Dendritic cell treated with granulocyte-macrophage colony-stimulating factor and Interleukin-4, amounts not matched to agents 40 ng/mL and 50 ng/mL, for 4 days (primary cell): Measurements from ENCODE around the gene SMOC2.
"Not testable (repeated sequence)": the region's sequence is repeated elsewhere in the genome, so short reads cannot be mapped to it uniquely, and the experiment has no call there.

Experiments
- H3K27ac Mint-ChIP-seq: one replicate; pipeline ENCODE4 v1.8.0; 2022; ENCODE audit warnings: mild to moderate bottlenecking, mixed read lengths
- H3K27me3 Mint-ChIP-seq: one replicate; pipeline ENCODE4 v1.8.0; 2022; ENCODE audit warnings: mild to moderate bottlenecking, mixed read lengths
- H3K36me3 Mint-ChIP-seq: one replicate; pipeline ENCODE4 v1.8.0; 2022; ENCODE audit warnings: low read depth, mixed read lengths
- H3K4me1 Mint-ChIP-seq: one replicate; pipeline ENCODE4 v1.8.0; 2022; ENCODE audit warnings: low read depth, mixed read lengths
- H3K4me3 Mint-ChIP-seq: one replicate; pipeline ENCODE4 v1.8.0; 2022; ENCODE audit warnings: mild to moderate bottlenecking, moderate library complexity, mixed read lengths
- H3K9me3 Mint-ChIP-seq: one replicate; pipeline ENCODE4 v1.8.0; 2022; ENCODE audit warnings: mixed read lengths
- intact Hi-C: fragments of 100-400 bp; cut with micrococcal nuclease; formaldehyde crosslinking; loops from one replicate; pipeline ENCODE4 v1.15.0; 2022

The SMOC2 gene

DNA sequence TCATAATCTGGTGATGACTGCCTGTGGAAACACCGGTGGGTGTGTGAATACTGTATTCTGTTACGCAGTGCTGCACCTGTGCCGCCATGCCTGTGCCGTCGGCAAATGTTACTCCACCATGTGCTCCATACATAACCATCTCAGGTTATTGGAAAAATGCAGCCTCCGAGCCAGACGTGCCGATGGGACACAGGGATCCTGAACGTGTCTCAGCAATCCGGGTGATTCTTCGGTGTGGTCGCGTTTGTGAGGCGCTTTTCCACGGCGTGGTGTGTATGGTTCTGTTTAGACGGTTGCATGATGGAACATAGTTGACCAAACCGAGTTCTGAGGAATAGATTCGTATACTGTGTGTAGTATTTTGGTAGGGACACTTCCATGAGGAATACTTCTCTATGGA, 130.3 kb downstream of the SMOC2 start:
- Mint-ChIP-seq H3K4me3 (no peak overlapping the region), H3K27me3 (no peaks in the 10 kb centered on the region), H3K4me1 (no peaks in the 10 kb centered on the region), H3K27ac (no peak overlapping the region), H3K9me3 (no peaks in the 10 kb centered on the region), H3K36me3 (no peaks in the 10 kb centered on the region)
- intact Hi-C loops = no loop called here

DNA sequence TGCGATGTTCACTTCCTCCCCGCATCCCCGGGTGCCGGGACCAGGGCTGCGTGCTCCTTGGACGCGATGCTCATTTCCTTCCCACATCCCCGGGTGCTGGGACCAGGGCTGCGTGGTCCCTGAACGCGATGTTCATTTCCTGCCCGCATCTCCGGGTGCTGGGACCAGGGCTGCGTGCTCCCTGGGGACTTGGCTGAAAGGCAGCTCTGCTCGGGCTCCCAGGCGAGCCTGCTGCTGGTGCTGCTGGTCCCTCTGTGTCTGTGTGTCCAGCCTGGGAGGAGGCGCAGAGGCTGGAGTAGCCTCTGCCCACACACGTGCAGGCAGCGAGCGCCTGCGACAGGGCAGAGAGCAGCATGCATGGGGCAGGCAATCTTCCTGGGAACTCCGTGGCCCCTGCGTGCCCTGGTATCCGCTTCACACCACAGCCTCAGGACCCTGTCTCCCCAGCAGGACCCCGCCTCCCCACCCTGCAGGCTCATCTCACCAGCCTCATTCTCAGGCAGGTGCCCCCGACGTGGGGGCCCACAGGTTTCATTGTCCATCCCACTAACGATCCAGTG, 132.4 kb downstream of the SMOC2 start:
- H3K27ac Mint-ChIP-seq, H3K4me3 Mint-ChIP-seq, H3K4me1 Mint-ChIP-seq, intact Hi-C loops, H3K9me3 Mint-ChIP-seq, H3K36me3 Mint-ChIP-seq, H3K27me3 Mint-ChIP-seq: not testable (repeated sequence)

GRCh38 chr6:168574075-168574698, 133.2 kb downstream of the SMOC2 start:
- intact Hi-C loops = no loop called here
- no peaks in the 10 kb centered on the region for H3K36me3 Mint-ChIP-seq
- H3K27me3 Mint-ChIP-seq = no peaks in the 10 kb centered on the region
- H3K4me3 Mint-ChIP-seq = no peak overlapping the region
- H3K9me3 Mint-ChIP-seq = no peaks in the 10 kb centered on the region
- H3K27ac Mint-ChIP-seq = no peak overlapping the region
- H3K4me1 Mint-ChIP-seq = no peaks in the 10 kb centered on the region

GRCh38 chr6:168574699-168575195, 133.8 kb downstream of the SMOC2 start:
- intact Hi-C loops = no loop called here
- Mint-ChIP-seq H3K27me3 (no peaks in the 10 kb centered on the region), H3K36me3 (no peaks in the 10 kb centered on the region), H3K9me3 (no peaks in the 10 kb centered on the region), H3K27ac (no peak overlapping the region), H3K4me1 (no peaks in the 10 kb centered on the region), H3K4me3 (no peak overlapping the region)

GRCh38 chr6:168575346-168576098, 134.5 kb downstream of the SMOC2 start:
- H3K9me3 Mint-ChIP-seq = no peaks in the 10 kb centered on the region

DNA sequence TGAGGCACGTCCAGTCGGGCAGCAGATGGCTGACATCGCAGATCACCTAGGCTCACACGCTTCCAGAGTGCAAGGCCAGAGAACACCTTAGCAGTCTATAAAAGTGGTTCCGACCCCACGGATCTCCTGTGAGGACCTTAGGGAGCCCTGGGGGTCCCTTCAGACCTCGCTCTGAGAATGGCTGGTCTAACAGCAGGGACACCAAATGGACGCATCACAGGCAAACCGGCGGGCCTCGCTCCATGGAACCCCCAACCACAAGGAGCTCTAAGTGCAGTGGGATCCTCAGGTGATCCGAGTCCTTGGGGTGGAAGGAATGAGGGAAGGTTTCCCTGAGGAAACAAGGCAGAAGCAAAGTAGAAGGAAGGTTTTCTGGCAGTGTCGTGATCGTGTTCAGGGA, 135.4 kb downstream of the SMOC2 start:
- Mint-ChIP-seq H3K4me1 (no peaks in the 10 kb centered on the region), H3K27me3 (no peaks in the 10 kb centered on the region), H3K36me3 (no peaks in the 10 kb centered on the region), H3K4me3 (no peak overlapping the region), H3K9me3 (no peaks in the 10 kb centered on the region), H3K27ac (no peak overlapping the region)
- intact Hi-C loops = no loop called here

More at GRCh38 chr6:168575346-168576098, 134.5 kb downstream of the SMOC2 start:
- Mint-ChIP-seq H3K4me1 (no peaks in the 10 kb centered on the region), H3K4me3 (no peak overlapping the region), H3K27me3 (no peaks in the 10 kb centered on the region), H3K36me3 (no peaks in the 10 kb centered on the region), H3K27ac (no peak overlapping the region)
- intact Hi-C loops = no loop called here

DNA sequence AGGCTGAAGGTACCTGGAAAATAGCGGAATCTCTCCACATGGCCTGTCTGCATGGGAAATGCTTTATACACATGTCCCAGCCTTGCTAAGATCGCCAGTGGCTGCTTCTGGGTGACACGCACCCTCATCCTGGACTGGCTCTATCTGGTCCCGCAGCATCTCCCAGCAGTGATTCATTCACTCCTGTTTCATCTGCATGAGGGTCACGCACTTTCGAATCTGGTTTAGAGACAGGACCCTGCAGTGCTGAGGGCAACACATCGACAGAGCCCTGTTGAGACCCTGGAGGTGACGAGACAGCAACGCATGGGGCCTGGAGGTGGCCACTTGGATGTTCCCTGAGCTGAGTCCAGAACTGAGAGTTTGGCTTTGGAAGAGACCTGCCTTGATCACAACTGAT, 136.5 kb downstream of the SMOC2 start:
- Mint-ChIP-seq H3K27me3 (no peaks in the 10 kb centered on the region), H3K4me3 (no peak overlapping the region), H3K9me3 (no peaks in the 10 kb centered on the region), H3K4me1 (no peaks in the 10 kb centered on the region), H3K36me3 (no peaks in the 10 kb centered on the region), H3K27ac (no peak overlapping the region)
- intact Hi-C loops = no loop called here

DNA sequence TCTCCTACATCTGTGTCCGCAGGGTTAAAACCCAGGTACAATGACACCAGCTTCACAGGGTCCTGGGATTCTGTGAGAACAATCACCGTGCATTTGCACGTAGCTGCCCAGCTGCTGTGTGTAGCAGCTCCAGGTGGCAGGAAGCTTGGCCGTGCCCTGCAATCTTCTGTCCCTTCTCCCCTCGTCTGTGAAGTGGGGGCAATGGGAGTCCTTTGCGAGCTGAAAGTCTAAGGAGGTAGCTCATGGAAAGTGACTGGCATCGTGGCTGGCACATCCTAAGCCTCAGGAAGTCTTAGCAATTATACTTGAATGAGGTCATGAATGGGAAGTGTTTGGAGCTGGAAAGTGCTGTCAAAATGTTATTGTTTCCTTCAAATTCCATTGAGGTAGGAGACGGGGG, 137.1 kb downstream of the SMOC2 start:
- intact Hi-C loops = no loop called here
- no peaks in the 10 kb centered on the region for H3K36me3 Mint-ChIP-seq

GRCh38 chr6:168581236-168581635, 140.3 kb downstream of the SMOC2 start:
- H3K4me1 Mint-ChIP-seq = no peaks in the 10 kb centered on the region
- H3K9me3 Mint-ChIP-seq = no peaks in the 10 kb centered on the region
- no peaks in the 10 kb centered on the region for H3K27me3 Mint-ChIP-seq
- H3K27ac Mint-ChIP-seq = no peak overlapping the region
- no peak overlapping the region for H3K4me3 Mint-ChIP-seq
- intact Hi-C loops = no loop called here
- H3K36me3 Mint-ChIP-seq = no peaks in the 10 kb centered on the region

More for the DNA sequence above, 137.1 kb downstream of the SMOC2 start:
- H3K4me1 Mint-ChIP-seq = no peaks in the 10 kb centered on the region
- no peaks in the 10 kb centered on the region for H3K27me3 Mint-ChIP-seq
- H3K4me3 Mint-ChIP-seq = no peak overlapping the region
- H3K9me3 Mint-ChIP-seq = no peaks in the 10 kb centered on the region
- H3K27ac Mint-ChIP-seq = no peak overlapping the region

DNA sequence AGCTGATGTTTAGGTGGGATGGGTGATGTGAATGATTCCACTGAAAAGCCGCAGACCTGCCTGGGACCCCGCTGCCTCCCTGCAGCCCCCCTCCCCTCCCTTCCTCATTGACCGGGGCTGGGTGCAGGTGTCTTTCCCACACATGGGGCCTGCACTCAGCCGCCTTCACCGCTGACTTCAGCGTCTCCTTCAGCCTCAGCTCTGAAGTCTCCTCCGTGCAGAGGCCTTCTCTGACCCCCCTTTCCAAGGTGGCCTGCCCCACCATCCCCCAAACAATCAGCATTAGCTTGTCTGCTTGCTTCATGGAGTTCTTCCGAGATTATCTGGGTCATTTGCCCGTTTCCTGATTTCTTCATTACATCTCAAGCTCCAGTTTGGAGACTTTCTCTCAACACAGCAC, 140.7 kb downstream of the SMOC2 start:
- intact Hi-C loops = no loop called here
- no peaks in the 10 kb centered on the region for H3K4me1 Mint-ChIP-seq
- H3K27ac Mint-ChIP-seq = no peak overlapping the region
- H3K27me3 Mint-ChIP-seq = no peaks in the 10 kb centered on the region
- H3K9me3 Mint-ChIP-seq = no peaks in the 10 kb centered on the region
- H3K36me3 Mint-ChIP-seq = no peaks in the 10 kb centered on the region
- H3K4me3 Mint-ChIP-seq = no peak overlapping the region

- no peaks in the 10 kb centered on the region for H3K27me3 Mint-ChIP-seq
- no peak overlapping the region for H3K4me3 Mint-ChIP-seq
- H3K27ac Mint-ChIP-seq = no peak overlapping the region
- no peaks in the 10 kb centered on the region for H3K36me3 Mint-ChIP-seq
- H3K4me1 Mint-ChIP-seq = no peaks in the 10 kb centered on the region
- H3K9me3 Mint-ChIP-seq = no peaks in the 10 kb centered on the region
- intact Hi-C loops = no loop called here
Observed at GRCh38 chr6:168582571-168582981, 141.6 kb downstream of the SMOC2 start.

GRCh38 chr6:168583126-168583525, 142.1 kb downstream of the SMOC2 start:
- H3K4me3 Mint-ChIP-seq = no peak overlapping the region
- intact Hi-C loops = no loop called here
- H3K4me1 Mint-ChIP-seq = no peaks in the 10 kb centered on the region
- H3K27ac Mint-ChIP-seq = no peak overlapping the region
- no peaks in the 10 kb centered on the region for H3K36me3 Mint-ChIP-seq
- no peaks in the 10 kb centered on the region for H3K9me3 Mint-ChIP-seq
- H3K27me3 Mint-ChIP-seq = no peaks in the 10 kb centered on the region

DNA sequence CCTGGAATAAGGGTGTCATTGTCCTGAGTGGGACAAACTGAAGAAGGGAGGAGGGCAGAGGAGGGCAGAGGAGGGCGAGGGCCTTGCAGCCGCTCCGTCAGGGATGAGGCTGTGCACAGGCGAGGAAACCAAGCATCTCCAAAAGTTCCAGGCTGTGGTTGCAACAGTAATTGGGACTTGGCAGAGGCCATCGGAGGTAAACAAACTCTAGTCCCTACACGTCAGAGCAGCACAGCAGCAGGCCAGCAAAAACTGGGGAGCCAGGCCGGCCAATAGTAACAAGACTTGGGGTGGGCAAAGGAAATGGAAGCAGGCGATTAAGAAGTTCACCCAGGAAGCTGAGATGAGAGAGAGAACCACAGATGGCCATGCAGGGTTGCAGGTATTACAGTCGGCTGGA, 142.8 kb downstream of the SMOC2 start:
- Mint-ChIP-seq H3K4me3 (no peak overlapping the region), H3K36me3 (no peaks in the 10 kb centered on the region), H3K9me3 (no peaks in the 10 kb centered on the region), H3K27ac (no peak overlapping the region), H3K4me1 (no peaks in the 10 kb centered on the region), H3K27me3 (no peaks in the 10 kb centered on the region)
- intact Hi-C loops = no loop called here

DNA sequence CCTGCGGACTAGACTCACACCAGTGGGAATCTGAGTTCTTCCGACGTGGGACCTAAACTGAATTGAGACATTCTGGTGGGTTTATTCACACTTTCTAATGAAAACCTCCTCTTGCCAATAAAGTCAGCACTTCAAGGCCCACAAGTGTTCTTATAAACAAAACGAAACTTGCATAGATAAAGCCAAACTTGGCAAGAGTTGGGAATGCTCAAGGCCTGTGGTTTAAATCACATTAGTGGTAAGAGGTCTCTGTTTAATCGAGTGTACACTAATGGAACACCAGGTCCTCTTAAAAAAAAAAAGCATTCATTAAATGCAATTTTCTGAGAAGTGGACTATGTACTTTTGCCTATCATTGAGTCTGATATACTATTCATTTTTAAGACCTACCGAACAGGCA, 143.3 kb downstream of the SMOC2 start:
- intact Hi-C loops = no loop called here
- Mint-ChIP-seq H3K4me3 (no peak overlapping the region), H3K4me1 (no peaks in the 10 kb centered on the region), H3K9me3 (no peaks in the 10 kb centered on the region), H3K27me3 (no peaks in the 10 kb centered on the region), H3K36me3 (no peaks in the 10 kb centered on the region), H3K27ac (no peak overlapping the region)
